Liver (tissue), 9 donors: ENCODE data around the gene PADI3. TPM values are rescaled to one million over a fixed set of nuclear protein-coding genes. Genes with fewer than 3 reads are reported as not detected.

Experiments used
- DNase-seq: peaks from one replicate; pipeline ENCODE4 v3.0.0-alpha.2; 2017; ENCODE audit warnings: low spot score
- H3K27ac ChIP-seq, 2 donors: one replicate each; pipeline ENCODE4 v1.7.0; 2013; ENCODE audit warnings: inconsistent platforms in 2 of 2, low read length in 2 of 2, control low read depth in 1 of 2, low read depth in 1 of 2, mild to moderate bottlenecking in 1 of 2
- H3K27me3 ChIP-seq, 4 donors: one replicate each; pipeline versions ENCODE4 v1.6.1 to v1.7.0; 2013; ENCODE audit warnings: low read length in 3 of 4, inconsistent platforms in 1 of 4, mild to moderate bottlenecking in 1 of 4, moderate library complexity in 1 of 4; ENCODE audit not compliant: control insufficient read depth in 4 of 4, insufficient read depth in 4 of 4
- H3K36me3 ChIP-seq, 4 donors: one replicate each; pipeline versions ENCODE4 v1.6.1 to v1.7.0; 2013; ENCODE audit warnings: low read length in 3 of 4, mild to moderate bottlenecking in 3 of 4, low read depth in 1 of 4, moderate library complexity in 1 of 4; ENCODE audit not compliant: control insufficient read depth in 4 of 4, insufficient read depth in 3 of 4
- H3K4me1 ChIP-seq, 4 donors: one replicate each; pipeline versions ENCODE4 v1.6.1 to v1.7.0; 2013; ENCODE audit warnings: low read length in 3 of 4, mild to moderate bottlenecking in 3 of 4, moderate library complexity in 1 of 4; ENCODE audit not compliant: control insufficient read depth in 4 of 4, insufficient read depth in 4 of 4
- H3K4me3 ChIP-seq, 3 donors: one replicate each; pipeline versions ENCODE4 v1.6.1 to v1.7.0; 2013; ENCODE audit warnings: low read length in 3 of 3, control low read depth in 1 of 3, low read depth in 1 of 3, mild to moderate bottlenecking in 1 of 3
- H3K9ac ChIP-seq, 2 donors: one replicate each; pipeline ENCODE4 v1.7.0; 2013; ENCODE audit warnings: low read length in 2 of 2, mild to moderate bottlenecking in 2 of 2, moderate library complexity in 2 of 2, control low read depth in 1 of 2, low read depth in 1 of 2
- H3K9me3 ChIP-seq, 4 donors: one replicate each; pipeline versions ENCODE4 v1.6.1 to v1.7.0; 2013; ENCODE audit warnings: low read length in 3 of 4; ENCODE audit not compliant: control insufficient read depth in 4 of 4
- ATF3 ChIP-seq: IDR thresholded peaks from 2 replicates; pipeline ENCODE4 v1.6.1; 2016; ENCODE audit warnings: antibody characterized with exemption
- CTCF ChIP-seq: fragments of 150-350 bp; IDR thresholded peaks from 2 replicates; pipeline ENCODE4 v1.5.1; 2017; ENCODE audit warnings: improper control_type of control experiment, low read depth, low read length; ENCODE audit not compliant: missing input control
- EGR1 ChIP-seq, 2 donors: IDR thresholded peaks; 2 replicates each; pipeline ENCODE4 v1.6.1; 2016 to 2018; ENCODE audit warnings: antibody characterized with exemption in 2 of 2, low read depth in 2 of 2
- FOXA1 ChIP-seq: IDR thresholded peaks from 2 replicates; pipeline ENCODE4 v1.6.1; 2016; ENCODE audit warnings: antibody characterized with exemption
- FOXA2 ChIP-seq: IDR thresholded peaks from 2 replicates; pipeline ENCODE4 v1.6.1; 2016; ENCODE audit warnings: antibody characterized with exemption
- GABPA ChIP-seq, 2 donors: IDR thresholded peaks in 1 of 2; conservative IDR thresholded peaks in 1 of 2; 2 replicates each; pipeline ENCODE4 v1.6.1; 2016; ENCODE audit warnings: antibody characterized with exemption in 2 of 2, mild to moderate bottlenecking in 1 of 2, moderate library complexity in 1 of 2
- HNF4A ChIP-seq, 2 donors: conservative IDR thresholded peaks; 2 replicates each; pipeline ENCODE4 v1.6.1; 2016; ENCODE audit warnings: antibody characterized with exemption in 2 of 2, mild to moderate bottlenecking in 2 of 2
- HNF4G ChIP-seq: IDR thresholded peaks from 2 replicates; pipeline ENCODE4 v1.6.1; 2016; ENCODE audit warnings: antibody characterized with exemption
- JUND ChIP-seq, 2 donors: IDR thresholded peaks; 2 replicates each; pipeline ENCODE4 v1.6.1; 2016; ENCODE audit warnings: antibody characterized with exemption in 2 of 2
- MAX ChIP-seq: IDR thresholded peaks from 2 replicates; pipeline ENCODE4 v1.6.1; 2016; ENCODE audit warnings: antibody characterized with exemption
- NR2F2 ChIP-seq: IDR thresholded peaks from 2 replicates; pipeline ENCODE4 v1.6.1; 2016; ENCODE audit warnings: antibody characterized with exemption
- RAD21 ChIP-seq, 2 donors: IDR thresholded peaks; 2 replicates each; pipeline ENCODE4 v1.6.1; 2016; ENCODE audit warnings: antibody characterized with exemption in 2 of 2, mild to moderate bottlenecking in 2 of 2
- REST ChIP-seq: IDR thresholded peaks from 2 replicates; pipeline ENCODE4 v1.6.1; 2016; ENCODE audit warnings: antibody characterized with exemption, mild to moderate bottlenecking
- RXRA ChIP-seq, 2 donors: IDR thresholded peaks; 2 replicates each; pipeline ENCODE4 v1.6.1; 2017 to 2018; ENCODE audit warnings: antibody characterized with exemption in 2 of 2, mild to moderate bottlenecking in 1 of 2
- SP1 ChIP-seq: IDR thresholded peaks from 2 replicates; pipeline ENCODE4 v1.6.1; 2018; ENCODE audit warnings: antibody characterized with exemption, mild to moderate bottlenecking
- TAF1 ChIP-seq: conservative IDR thresholded peaks from 2 replicates; pipeline ENCODE4 v1.6.1; 2016; ENCODE audit warnings: antibody characterized with exemption, mild to moderate bottlenecking
- YY1 ChIP-seq: IDR thresholded peaks from 2 replicates; pipeline ENCODE4 v1.6.1; 2016; ENCODE audit warnings: antibody characterized with exemption, mild to moderate bottlenecking
- ZBTB33 ChIP-seq: IDR thresholded peaks from 2 replicates; pipeline ENCODE4 v1.6.1; 2016; ENCODE audit warnings: antibody characterized with exemption
- WGBS: extraction: QIAGEN DNeasy Blood & Tissue Kit; methylation state at CpG from one replicate; pipeline ENCODE4 v1.1.7; 2013; 5-methylcytosine and 5-hydroxymethylcytosine counted together
- polyA plus RNA-seq, 2 donors: library from polyadenylated mRNA; stranded (reverse) in 1 of 2; unstranded in 1 of 2; fragments of 200-250 nt in 1 of 2; fragments of >200 nt in 1 of 2; fragmentation: Nextera tagmentation in 1 of 2; extraction: Ambion mirVana in 1 of 2; gene quantifications; one replicate each; pipeline versions ENCODE4 v1.2.1 to v1.2.3, GENCODE V29; 2013 to 2015
- total RNA-seq, 2 donors: library from RNA; depleted of rRNA; stranded (reverse); fragments of >200 nt; gene quantifications; one replicate each; pipeline ENCODE4 v1.2.3, GENCODE V29; 2014
- donor health status: healthy.
- donor health status: healthy.
- donor health status: healthy.
- donor health status: healthy.
- donor health status: healthy.

Gene PADI3
- total and polyA plus RNA-seq, 4 donors = not detected

GRCh38 chr1:17282836-17283235 lies 33.9 kb downstream of the PADI3 start:
- Histone ChIP-seq H3K4me3 (no peak overlapping the region), H3K9me3 (no peaks in the 10 kb centered on the region), H3K27ac (no peak overlapping the region), H3K27me3 (no peaks in the 10 kb centered on the region), H3K9ac (no peak overlapping the region), H3K36me3 (no peaks in the 10 kb centered on the region), H3K4me1 (no peaks in the 10 kb centered on the region)
- DNase-seq = no peak
- TF ChIP-seq HNF4A (conservative IDR thresholded peaks at IDR 0.05) (no peak), REST (no peak), NR2F2 (no peak), TAF1 (no peak), FOXA2 (no peak), HNF4G (no peak), RAD21 (IDR thresholded peaks at IDR 0.05) (no peak), YY1 (no peak), SP1 (no peak), JUND (IDR thresholded peaks at IDR 0.05) (no peak), ATF3 (no peak), FOXA1 (no peak), CTCF (no peak), EGR1 (IDR thresholded peaks at IDR 0.05; ENCODE audit: low read depth in 2 of 2) (no peak), MAX (no peak), RXRA (IDR thresholded peaks at IDR 0.05) (no peak)
- WGBS = 81% methylated on average over 5 of the region's 5 CpGs

- H3K27me3 ChIP-seq = peaks cover 0 to 4% (median 2%) of the 10 kb centered on the region in 4 donors
- H3K4me3 ChIP-seq = no peak overlapping the region
- no peaks in the 10 kb centered on the region for H3K9me3 ChIP-seq
- H3K36me3 ChIP-seq = no peaks in the 10 kb centered on the region
- DNase-seq = no peak
- H3K4me1 ChIP-seq = no peaks in the 10 kb centered on the region
- no peak for TF ChIP-seq NR2F2
- no peak for TF ChIP-seq RXRA (IDR thresholded peaks at IDR 0.05)
- no peak for TF ChIP-seq GABPA (IDR thresholded peaks at IDR 0.05 in 1 of 2, conservative IDR thresholded peaks at IDR 0.05 in 1 of 2)
- no peak for TF ChIP-seq EGR1 (IDR thresholded peaks at IDR 0.05; ENCODE audit: low read depth in 2 of 2)
- TF ChIP-seq FOXA2 = no peak
- no peak for TF ChIP-seq HNF4A (conservative IDR thresholded peaks at IDR 0.05)
- TF ChIP-seq ATF3 = no peak
- no peak for TF ChIP-seq ZBTB33
- no peak for TF ChIP-seq RAD21 (IDR thresholded peaks at IDR 0.05)
- no peak for TF ChIP-seq JUND (IDR thresholded peaks at IDR 0.05)
- no peak for TF ChIP-seq CTCF
- WGBS = 93% methylated on average over 5 of the region's 5 CpGs
- H3K27ac ChIP-seq = no peak overlapping the region
- H3K9ac ChIP-seq = no peak overlapping the region
Observed at GRCh38 chr1:17286646-17287045, 37.7 kb downstream of the PADI3 start.
